HL-60/S4 treated with phorbol 12-myristate 13-acetate at 8.2 ng/mL for 4 days and 3 days (cell line): ENCODE results near the gene DUS1L.

Source experiments
- in situ Hi-C: fragments of 300-500 bp; cut with MboI; formaldehyde crosslinking; loops from 2 replicates; pipeline ENCODE4 v1.15.0; 2022; ENCODE audit warnings: low sequenced_read_pairs

The DUS1L gene

DNA sequence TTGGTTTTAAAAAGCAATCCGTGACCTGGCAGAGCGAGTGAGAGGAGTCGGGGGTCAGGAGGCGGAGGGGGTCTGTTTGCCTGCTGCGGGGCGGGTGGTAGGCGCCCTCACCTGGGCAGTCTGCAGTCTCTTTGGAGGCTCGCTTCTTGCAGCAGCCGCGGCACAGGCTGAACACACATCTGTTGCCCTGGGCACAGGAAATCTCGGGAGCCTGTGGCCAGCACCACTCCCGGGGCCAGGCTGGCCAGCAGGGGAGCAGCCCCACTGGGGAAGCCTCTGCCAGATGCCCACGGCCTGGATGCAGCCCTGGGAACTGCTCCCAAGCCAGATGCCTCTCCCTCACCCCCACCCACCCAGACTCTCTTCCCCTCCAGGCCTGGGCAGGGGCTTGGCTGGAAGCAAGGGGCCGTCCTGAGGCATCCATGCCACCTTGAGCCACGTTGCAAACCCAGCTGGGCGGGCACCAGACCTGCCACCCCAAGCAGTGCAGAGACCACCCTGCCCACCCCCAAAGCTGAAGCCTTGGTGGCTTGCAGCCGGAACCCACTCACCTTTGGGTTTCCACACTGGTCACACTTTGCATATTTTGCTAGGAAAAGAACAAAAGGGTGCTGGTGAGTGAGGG, 7.3 kb downstream of the DUS1L start:
- in situ Hi-C loops: no loop called here

DNA sequence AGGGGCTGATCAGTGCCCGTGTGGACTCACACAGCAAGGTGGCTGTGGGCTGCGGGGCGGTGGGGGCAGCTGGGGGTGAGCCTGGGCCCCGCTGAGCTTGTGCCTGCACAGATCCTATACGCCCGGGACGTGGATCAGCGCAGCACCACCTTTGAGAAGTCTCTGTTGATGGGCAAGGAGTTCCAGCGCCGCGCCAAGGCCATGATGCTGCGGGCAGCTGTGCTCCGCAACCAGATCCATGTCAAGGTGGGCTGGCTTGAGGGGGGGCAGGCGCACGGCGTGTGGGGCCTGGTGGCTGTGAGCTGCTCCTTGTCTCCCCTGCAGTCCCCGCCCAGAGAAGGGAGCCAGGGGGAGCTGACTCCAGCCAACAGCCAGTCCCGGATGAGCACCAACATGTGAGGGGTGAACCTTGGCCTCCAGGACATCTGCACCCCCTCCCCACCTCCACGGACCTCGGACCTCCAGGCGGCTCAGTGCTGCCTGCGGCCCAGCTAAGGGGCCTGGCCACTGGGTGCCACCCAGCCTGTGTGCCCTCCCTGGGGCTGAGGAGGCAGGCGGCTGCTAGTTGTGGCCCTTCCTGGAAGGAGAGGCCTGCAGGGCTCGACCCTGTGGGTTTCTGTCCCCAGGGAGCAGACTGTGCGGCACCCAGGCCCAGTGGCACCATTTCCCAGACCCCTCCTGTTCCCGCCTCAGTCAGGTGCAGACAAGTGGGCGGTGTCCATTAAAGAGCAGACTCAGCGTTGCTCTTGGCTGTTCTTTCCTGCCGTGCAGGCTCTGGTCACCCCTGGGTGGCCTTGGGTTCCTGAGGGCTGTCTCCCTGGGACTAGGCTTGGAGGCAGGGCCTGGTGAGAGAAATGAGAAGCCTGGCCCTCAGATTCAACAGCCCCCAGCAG, 8.6 kb downstream of the DUS1L start:
- in situ Hi-C loops: no loop called here

DNA sequence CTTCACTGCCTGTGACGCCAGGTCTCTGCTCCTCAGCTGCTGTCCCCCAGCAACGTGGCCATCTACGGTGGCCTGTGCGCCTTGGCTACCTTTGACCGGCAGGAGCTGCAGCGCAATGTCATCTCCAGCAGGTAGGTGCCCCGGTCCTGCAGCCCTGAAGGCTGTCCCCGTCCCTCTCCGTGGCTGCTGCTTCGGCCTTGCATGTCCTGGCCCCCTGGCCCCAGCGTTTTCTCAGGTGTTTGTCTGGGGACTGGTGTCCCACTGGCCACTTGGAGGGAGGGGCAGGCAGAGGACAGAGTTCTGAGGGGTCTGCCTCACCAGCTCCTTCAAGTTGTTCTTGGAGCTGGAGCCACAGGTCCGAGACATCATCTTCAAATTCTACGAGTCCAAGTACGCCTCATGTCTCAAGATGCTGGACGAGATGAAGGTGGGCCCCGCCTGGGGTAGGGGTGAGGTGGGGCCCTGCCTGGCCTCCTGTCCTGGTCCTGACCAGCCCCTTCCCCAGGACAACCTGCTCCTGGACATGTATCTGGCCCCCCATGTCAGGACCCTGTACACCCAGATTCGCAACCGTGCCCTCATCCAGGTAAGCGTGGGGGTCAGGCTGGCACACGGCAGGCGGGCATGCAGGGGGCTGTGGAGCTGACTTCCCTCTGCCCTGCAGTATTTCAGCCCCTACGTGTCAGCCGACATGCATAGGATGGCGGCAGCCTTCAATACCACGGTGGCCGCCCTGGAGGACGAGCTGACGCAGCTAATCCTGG, 9.5 kb downstream of the DUS1L start:
- in situ Hi-C loops: no loop called here

DNA sequence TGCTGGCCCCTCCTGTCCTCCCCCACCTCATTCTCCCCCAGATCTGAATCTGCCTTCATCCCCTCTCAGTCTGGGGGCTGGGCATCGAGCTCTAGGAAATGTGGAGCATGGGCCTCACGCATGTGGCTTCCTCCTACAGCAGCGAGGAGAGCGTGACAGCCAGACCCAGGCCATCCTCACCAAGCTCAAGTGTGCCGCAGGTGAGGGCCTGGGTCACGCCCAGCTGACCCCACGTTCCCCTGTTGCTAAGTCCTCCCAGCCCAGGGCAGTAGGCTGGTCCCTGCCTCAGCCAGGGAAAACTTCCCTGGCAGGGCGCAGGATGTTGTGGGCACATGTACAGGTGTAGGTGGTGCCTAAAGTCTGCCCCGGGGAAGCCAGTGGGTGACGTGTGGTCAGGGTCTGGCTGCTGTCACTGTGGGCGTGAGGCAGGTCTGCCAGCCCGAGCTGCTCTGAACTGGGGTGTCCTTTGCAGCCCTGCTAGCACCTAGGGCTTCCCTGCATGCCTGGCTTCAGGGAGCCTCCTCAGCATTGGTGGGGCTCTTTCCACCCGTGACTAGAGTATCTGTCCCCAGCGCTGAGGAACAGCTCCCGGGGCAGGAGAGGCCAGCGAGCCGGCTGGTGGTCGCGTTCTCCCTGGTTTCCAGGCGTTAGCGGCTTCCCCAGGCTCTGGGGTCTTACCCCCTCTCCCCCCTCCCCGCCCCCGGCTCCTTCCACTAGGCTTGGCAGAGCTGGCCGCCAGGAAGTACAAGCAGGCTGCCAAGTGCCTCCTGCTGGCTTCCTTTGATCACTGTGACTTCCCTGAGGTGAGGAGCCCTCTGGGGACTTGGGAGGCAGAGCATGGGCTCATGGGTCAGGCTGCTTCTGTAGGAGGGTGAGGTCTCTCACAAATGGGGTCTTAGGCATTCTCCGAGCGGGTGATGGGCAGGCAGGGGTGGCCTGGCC, 10.3 kb downstream of the DUS1L start:
- in situ Hi-C loops: no loop called here

DNA sequence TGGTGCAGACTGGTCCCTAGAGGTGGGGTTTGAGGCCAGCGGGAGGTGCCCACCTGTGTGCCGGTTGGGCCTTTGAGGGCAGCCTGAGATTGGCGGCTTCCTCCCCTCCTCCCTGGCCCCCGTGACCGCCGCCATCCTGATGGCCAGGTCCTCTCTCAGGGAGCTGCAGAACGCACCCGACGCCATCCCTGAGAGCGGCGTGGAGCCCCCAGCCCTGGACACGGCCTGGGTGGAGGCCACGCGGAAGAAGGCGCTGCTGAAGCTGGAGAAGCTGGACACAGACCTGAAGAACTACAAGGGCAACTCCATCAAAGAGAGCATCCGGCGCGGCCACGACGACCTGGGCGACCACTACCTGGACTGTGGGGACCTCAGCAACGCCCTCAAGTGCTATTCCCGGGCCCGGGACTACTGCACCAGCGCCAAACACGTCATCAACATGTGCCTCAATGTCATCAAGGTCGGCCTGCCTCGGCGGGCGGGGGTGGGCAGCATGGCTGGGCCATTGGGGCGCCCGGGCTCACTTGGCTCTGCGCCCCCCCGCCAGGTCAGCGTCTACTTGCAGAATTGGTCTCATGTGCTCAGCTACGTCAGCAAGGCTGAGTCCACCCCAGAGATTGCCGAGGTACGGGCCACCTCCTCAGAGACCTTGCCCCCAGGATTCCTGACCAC, 11.1 kb downstream of the DUS1L start:
- in situ Hi-C loops: no loop called here

DNA sequence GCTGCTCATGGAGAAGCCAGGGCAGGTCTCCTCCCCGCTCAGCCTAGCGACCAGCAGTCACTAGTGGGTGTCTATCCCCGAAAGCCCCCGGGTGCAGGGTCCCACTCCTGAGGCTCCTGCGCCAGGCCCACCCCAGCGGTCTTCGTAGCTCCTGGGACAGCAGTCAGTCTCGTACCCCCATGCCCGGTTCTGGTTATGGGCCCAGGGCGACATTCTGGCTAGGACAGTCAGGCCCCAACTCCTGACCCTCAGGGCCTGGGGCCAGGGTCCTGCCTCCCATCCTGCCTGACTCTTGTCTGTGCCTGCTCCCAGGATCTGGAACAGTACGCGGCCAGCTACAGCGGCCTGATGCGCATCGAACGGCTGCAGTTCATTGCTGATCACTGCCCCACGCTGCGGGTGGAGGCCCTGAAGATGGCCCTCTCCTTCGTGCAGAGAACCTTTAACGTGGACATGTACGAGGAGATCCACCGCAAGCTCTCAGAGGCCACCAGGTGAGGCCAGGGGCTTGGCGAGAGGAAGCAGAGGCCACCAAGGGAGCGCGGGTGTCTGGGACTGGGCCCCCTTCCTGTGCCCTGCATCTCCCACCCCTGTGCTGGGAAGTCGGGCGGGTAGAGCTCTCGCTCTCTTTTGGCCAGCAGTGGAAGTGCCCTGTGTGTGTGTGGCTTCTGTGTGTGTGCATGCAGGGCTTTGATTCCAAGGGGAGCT, 11.9 kb downstream of the DUS1L start:
- in situ Hi-C loops: no loop called here

DNA sequence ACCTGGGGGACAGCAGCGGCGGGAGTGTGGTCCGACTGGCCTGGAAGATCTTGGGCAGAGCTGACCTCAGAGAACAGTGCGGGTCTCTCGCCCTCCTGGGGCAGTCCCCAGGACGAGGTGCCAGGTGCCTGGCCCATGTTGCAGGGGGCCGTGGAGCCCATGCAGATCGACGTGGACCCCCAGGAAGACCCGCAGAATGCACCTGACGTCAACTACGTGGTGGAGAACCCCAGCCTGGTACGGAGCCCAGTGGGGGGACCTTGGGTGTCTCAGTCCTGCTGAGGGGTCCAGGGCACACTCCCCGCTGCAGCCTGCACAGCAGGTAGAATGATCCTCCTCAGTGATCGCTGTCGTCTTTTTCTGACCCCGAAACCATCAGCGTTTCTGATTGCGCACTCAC, 12.5 kb downstream of the DUS1L start:
- in situ Hi-C loops: no loop called here

DNA sequence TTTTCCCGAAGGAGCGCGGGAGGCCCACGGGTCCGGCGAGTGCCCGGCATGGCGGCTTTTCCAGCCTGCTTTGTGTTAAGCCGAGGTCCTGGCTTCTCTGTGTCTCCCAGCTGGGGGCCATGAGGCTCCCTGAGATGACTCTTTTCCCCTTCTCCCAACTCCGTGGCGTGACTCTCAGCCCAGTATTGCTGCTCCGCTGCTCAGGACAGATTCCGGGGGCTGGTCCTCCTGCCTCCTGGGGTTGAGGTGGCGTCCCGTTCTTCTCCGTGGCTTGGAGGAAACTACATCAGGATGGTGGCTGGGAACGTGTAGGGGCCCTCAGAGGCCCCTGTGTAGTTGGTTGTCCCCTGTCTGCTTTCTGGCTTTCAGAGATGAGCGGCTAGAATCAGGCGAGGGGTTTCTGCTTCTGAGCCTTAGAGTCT, 13.0 kb downstream of the DUS1L start:
- in situ Hi-C loops: no loop called here

DNA sequence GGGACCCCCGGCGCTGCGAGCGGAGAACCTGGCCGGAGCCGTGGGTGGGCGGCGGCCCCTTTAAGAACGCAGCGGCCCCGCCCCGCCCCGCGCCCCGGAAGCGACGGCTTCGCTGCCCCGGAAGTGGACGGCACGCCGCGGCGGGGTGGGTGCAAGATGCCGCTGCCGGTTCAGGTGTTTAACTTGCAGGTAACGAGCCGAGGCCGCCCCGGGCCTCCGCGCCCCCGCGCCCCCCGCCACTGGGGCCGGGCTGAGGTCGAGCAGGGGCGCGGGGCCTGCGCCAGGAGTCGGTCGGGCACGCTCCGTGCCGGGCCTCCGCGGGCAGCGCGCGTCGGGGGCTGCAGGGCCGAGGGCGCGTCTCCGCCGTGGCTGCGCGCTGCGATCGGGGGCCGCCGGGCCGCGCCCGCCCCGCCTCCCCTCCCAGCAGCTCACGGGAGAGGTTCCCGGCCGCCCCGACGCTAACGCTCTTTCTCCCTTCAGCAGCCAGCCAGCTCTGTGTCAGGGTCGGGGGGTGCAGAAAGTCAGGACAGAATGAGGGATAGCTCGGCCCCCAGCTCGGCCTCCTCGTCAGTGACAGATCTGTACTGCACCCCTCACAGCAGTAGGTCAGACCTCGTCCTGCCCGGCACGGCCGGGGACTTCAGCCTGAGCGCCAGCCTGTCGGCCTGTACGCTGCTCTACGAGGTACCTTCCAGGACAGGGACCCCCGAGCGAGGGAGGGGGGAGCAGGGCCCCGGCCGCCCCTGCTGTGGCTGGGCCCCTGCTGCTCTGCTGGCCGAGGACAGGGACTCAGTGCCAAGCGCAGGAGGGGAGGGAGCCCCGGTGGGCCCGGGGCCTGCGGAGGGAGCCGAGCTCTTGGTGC, 13.6 kb downstream of the DUS1L start, which contains the start of the genes GPS1 and RFNG:
Gene GPS1, plus strand, starts transcription at position 123 of the 862 bp plus-strand sequence. Its CDS starts 34 bp downstream, at position 157.
Gene RFNG, minus strand, starts transcription at position 36 of the 862 bp plus-strand sequence. CDS start 45 bp downstream, outside the sequence.
- in situ Hi-C loops: no loop called here

DNA sequence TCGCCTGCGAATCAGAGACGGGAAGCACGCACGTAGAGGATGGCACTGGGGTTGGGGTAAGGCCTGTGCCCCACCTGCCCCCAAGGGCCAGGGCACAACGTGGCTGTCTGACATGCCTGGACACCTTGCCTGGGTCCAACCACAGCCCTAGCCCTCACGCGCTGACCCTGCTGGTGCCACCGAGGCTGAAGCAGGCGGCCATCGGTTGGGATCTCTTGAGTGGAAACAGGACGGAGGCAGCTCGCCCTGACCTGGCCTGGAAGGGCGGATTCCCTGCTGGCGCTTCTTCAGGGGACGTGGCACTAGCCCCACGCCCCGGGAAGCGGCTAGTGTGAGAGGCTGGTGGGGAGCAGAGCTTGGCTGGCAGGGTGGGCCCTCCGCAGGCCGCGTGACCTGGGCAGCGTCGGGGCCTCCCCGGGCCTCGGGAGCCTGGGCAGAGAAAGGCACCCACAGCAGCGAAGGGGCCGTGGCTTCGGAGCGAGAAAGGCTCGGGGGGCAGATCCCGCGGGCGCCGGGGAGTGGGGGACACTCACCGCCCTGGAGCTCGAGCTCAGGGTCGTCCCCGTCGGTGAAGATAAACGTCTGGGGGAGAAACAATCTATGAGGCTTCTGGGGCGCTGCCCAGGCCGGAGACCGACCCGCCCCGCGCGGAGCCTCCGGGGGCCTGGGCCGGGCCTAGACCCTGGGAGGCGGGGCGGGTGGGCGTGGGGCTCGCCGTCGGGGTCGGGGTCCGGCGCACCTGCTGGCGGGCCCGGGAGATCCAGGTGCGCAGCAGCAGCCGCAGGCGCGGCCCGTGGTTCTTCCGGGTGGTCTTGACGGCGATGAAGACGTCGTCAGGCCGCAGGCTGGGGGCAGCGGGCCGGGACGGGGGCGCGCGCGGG, 14.6 kb downstream of the DUS1L start:
- in situ Hi-C loops: no loop called here

DNA sequence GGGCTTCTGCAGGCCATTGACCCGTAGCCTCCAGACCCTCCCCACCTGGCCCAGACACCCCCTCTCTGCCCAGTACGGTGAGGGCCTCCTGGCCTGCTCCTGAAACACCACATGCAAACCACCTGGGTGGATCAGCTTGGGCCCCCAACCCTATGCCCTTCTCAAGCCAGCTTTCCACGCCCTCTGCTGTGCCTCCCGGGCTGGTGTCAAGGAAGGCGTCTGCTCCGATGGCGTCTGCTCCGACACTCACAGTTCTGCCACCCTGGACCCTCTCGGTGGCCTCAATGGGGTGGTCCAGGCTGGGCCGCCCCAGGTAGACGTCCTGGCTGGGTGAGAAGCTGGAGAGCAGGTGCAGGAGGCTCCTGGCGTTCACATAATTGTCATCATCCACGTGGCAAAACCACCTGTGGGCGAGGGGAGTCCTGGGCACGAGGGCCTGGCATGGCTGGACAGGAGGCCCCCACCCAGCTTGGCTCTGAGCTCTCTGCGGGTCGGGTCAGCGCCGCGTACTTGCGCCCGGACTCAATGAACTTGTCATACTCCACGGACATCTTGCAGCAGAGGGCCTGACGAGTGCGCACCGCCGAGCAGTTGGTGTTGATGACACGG, 15.3 kb downstream of the DUS1L start:
- in situ Hi-C loops: no loop called here

DNA sequence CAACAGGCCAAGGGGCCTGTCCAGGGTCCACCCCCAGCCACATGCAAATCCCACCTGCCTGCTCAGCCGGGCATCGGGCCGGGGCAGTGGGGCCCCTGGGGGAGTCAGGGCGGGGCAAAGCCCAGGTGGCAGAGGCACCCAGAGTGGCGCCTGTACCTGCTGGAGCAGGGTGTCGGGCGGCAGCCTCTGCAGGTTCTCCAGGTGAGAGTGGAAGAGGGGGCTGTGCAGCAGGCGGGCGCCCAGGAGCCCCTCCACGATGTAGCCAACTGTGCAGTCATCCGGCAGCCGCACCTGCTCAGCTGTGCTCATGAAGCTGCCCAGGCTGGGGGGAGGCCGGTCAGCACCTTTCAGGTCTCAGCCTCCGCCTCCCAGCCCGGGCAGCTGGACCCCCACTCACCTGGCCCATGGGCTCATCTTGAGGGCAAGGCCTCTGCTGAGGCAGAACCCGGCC, 16.1 kb downstream of the DUS1L start:
- in situ Hi-C loops: no loop called here

DNA sequence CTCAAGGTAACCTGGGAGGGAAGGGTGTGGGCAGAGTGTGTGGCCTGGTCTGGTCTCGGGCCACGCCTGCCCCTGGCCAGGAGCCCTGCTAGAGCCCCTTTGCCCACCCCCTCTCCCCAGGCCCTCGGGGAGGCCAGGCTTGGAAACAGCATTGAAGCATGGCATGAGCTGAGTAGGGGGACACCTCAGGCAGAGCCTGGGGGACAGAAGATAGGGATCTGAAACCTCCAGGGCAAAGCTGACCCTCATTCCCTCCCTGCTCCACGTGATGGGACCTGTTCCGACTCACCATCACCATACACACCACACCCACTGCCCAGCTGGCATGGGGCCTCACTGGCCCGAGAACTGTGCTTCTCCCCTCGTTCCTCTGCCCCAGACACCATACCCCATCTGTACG, 16.5 kb downstream of the DUS1L start:
- in situ Hi-C loops: no loop called here

DNA sequence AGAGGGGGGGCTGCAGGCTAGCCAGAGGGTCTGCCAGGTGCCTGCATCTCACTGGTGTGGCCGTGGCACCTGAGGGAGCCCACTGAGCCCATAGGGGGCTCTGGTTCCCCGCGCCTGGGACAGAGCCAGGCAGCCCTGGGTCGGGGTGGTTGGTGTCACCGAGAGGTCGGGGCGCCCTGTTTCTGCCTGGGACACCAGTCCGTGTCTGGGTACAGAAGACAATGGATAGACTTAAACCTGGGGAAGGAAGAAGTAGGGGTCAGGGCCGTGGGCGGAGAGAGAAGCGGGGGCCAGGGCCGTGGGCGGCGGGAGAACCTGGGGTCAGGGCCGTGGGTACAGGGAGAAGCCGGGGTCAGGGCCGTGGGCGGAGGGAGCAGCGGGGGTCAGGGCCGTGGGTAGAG, 17.0 kb downstream of the DUS1L start:
- in situ Hi-C loops: no loop called here

DNA sequence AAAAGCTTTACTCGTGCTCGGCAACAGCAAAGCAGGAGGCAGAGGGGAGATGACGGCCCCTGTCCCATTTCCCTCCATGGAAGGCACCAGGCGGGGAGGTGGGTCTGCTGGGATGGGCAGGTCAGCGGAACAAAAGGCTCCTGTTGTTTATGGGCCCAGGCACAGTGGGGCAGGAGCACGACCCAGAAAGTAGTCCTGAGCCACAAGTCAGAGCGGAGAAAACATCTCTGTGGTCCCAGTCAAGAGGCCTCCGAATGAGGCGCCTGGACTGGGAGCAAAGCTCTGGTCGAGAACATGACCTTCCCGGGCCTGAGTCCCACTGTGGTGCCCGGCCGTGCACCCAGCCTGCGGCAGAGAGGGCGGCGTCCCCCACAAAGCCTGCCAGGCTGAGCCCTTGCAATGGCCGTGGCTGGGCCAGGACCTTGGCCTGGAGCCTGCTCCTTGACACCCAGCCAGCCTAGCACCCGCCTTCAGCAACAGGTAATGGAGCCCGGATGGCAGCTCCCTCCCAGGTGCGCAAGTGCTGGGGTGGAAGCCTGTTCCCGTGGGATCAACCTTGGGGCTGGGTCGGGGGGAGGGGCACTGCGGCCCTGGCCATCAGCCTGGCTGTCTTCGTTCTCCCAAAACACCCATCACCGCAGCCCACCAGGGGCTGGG, 17.6 kb downstream of the DUS1L start:
- in situ Hi-C loops: no loop called here

DNA sequence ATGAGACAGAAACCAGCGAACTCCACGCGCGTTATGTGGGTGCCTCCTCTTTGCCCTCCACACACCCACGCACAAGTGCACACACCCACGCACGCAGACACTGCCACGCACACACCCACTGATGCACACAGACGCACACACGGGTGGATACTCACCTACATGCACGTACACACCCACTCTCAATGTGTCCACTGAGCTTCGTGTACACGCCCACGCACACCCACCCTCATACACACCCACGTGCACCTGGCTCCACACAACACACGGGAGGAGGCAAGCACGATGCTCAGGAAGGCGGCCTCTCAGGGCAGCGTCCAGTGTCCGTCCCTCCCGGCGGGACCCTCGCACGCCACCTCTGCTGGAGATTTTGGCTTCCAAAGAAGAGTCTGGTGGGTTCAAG, 18.2 kb downstream of the DUS1L start:
- in situ Hi-C loops: no loop called here
